Endothelial cell of umbilical vein (primary cell): ENCODE results near the gene PARP6. TPM values are rescaled to one million over a fixed set of nuclear protein-coding genes. Genes with fewer than 3 reads are reported as not detected.
A peak's percentile ranks its signal among the peaks of the same experiment; 100 is the strongest.

Experiments
- BruUV-seq: library from RNA; stranded (reverse); fragments of 400-500 nt; replicated peaks from 2 replicates; lab custom pipeline; 2021; lab: Mats Ljungman, UMichigan
- CTCF ChIA-PET: fragments of 300-600, 350-600 bp; sonication (Branson Sonifier 250); formaldehyde crosslinking; loops from one replicate; lab custom pipeline; 2021; ENCODE audit warnings: antibody characterized with exemption, inconsistent platforms; lab: Charles Lee
- POLR2A ChIA-PET: fragments of 300-600, 350-600 bp; sonication (Branson Sonifier 250); formaldehyde crosslinking; loops from one replicate; lab custom pipeline; 2021; ENCODE audit warnings: antibody characterized with exemption, inconsistent platforms; lab: Charles Lee
- DNase-seq: peaks from one replicate; pipeline ENCODE4 v3.0.0-alpha.2; 2011; ENCODE audit warnings: low read depth, low spot score
- FAIRE-seq: peaks from 2 replicates; lab custom pipeline; 2011; peaks lifted over from hg19 to GRCh38; lab: Jason Lieb, UNC
- H2AFZ ChIP-seq: 2 replicates; pipeline ENCODE4 v1.6.0; 2012; ENCODE audit warnings: low read depth, low read length, control low read depth, inconsistent platforms
- H3K27ac ChIP-seq: 2 replicates; pipeline ENCODE4 v1.5.1; 2011; ENCODE audit warnings: low read depth, mild to moderate bottlenecking, control low read depth, low read length, moderate library complexity; ENCODE audit not compliant: insufficient read depth
- H3K27me3 ChIP-seq, 2 experiments: 2 replicates each; pipeline versions ENCODE4 v1.6.0 to v1.6.1; 2011; ENCODE audit warnings: low read length in 2 of 2, mixed read lengths in 1 of 2; ENCODE audit not compliant: control insufficient read depth in 2 of 2, insufficient read depth in 2 of 2
- H3K36me3 ChIP-seq, 2 experiments: 2 replicates in 1 of 2; 3 replicates in 1 of 2; pipeline ENCODE4 v1.5.1; 2011; ENCODE audit warnings: low read length in 2 of 2, mild to moderate bottlenecking in 1 of 2, moderate library complexity in 1 of 2; ENCODE audit not compliant: control insufficient read depth in 2 of 2, insufficient read depth in 2 of 2; ENCODE audit errors: extremely low read depth in 1 of 2
- H3K4me1 ChIP-seq: 3 replicates; pipeline ENCODE4 v1.5.1; 2011; ENCODE audit warnings: mild to moderate bottlenecking, low read length; ENCODE audit not compliant: control insufficient read depth, insufficient read depth; ENCODE audit errors: extremely low read depth
- H3K4me2 ChIP-seq: 2 replicates; pipeline ENCODE4 v1.6.1; 2011; ENCODE audit warnings: low read length, control low read depth, mixed read lengths; ENCODE audit not compliant: insufficient read depth
- H3K4me3 ChIP-seq, 3 experiments: fragments of 200-600 bp in 1 of 3; sonication (generic), shearing (Covaris generic) in 1 of 3; replicated peaks in 1 of 3; 2 replicates each; pipeline ENCODE4 v1.5.1; 2011 to 2016; ENCODE audit warnings: control low read depth in 3 of 3, low read length in 3 of 3, mild to moderate bottlenecking in 2 of 3, inconsistent platforms in 1 of 3, low read depth in 1 of 3, moderate library complexity in 1 of 3; ENCODE audit not compliant: insufficient read depth in 1 of 3
- H3K79me2 ChIP-seq: 2 replicates; pipeline ENCODE4 v1.6.0; 2012; ENCODE audit warnings: low read length, inconsistent platforms; ENCODE audit not compliant: control insufficient read depth, insufficient read depth
- H3K9ac ChIP-seq: replicated peaks from 2 replicates; pipeline ENCODE3; 2011; ENCODE audit warnings: low read length, control low read depth; ENCODE audit not compliant: insufficient read depth; ENCODE audit errors: extremely low read depth
- H3K9me1 ChIP-seq: replicated peaks from 3 replicates; pipeline ENCODE4 v1.6.0; 2011; ENCODE audit warnings: mild to moderate bottlenecking, low read length; ENCODE audit not compliant: control insufficient read depth, insufficient read depth; ENCODE audit errors: extremely low read depth
- H3K9me3 ChIP-seq: replicated peaks from 2 replicates; pipeline ENCODE4 v1.5.1; 2012; ENCODE audit warnings: low read length, inconsistent platforms; ENCODE audit not compliant: control insufficient read depth, insufficient read depth
- H4K20me1 ChIP-seq: replicated peaks from 2 replicates; pipeline ENCODE3; 2011; ENCODE audit warnings: mild to moderate bottlenecking, low read length; ENCODE audit not compliant: control insufficient read depth, insufficient read depth; ENCODE audit errors: extremely low read depth
- FOS ChIP-seq: IDR thresholded peaks from 2 replicates; pipeline ENCODE4 v1.6.1; 2011; ENCODE audit warnings: mild to moderate bottlenecking, low read length, moderate library complexity, borderline replicate concordance; ENCODE audit not compliant: insufficient read depth
- GATA2 ChIP-seq: IDR thresholded peaks from 2 replicates; pipeline ENCODE4 v1.7.0; 2011; ENCODE audit warnings: low read depth, mild to moderate bottlenecking, moderate library complexity, mixed read lengths, low read length; ENCODE audit not compliant: insufficient read length, insufficient read depth
- JUN ChIP-seq: IDR thresholded peaks from 2 replicates; pipeline ENCODE4 v1.6.1; 2011; ENCODE audit warnings: borderline replicate concordance, low read depth; ENCODE audit not compliant: insufficient read length, insufficient read depth
- MYC ChIP-seq: IDR thresholded peaks from one replicate; pipeline ENCODE4 v1.6.1; 2011; ENCODE audit warnings: mild to moderate bottlenecking, low read depth, low read length
- POLR2A ChIP-seq: IDR thresholded peaks from 2 replicates; pipeline ENCODE4 v1.6.1; 2012; ENCODE audit warnings: low read depth, mild to moderate bottlenecking, control low read depth, low read length
- POLR2AphosphoS5 ChIP-seq: IDR thresholded peaks from 2 replicates; pipeline ENCODE4 v1.6.1; 2012; ENCODE audit warnings: low read depth, mild to moderate bottlenecking, control low read depth, low read length, moderate library complexity; ENCODE audit not compliant: insufficient read depth
- dilution Hi-C: fragments of 300-500 bp; cut with MboI; formaldehyde crosslinking; loops from one replicate; pipeline ENCODE4 v1.15.0; 2019; ENCODE audit warnings: low sequenced_read_pairs; ENCODE audit not compliant: extremely low pct_ligation_motif_present
- intact Hi-C: fragments of 100-400 bp; cut with micrococcal nuclease; formaldehyde crosslinking; loops from one replicate; pipeline ENCODE4 v1.10.0; 2022
- polyA plus RNA-seq, 4 experiments: library from polyadenylated mRNA; depleted of rRNA in 3 of 4; stranded (reverse) in 3 of 4; unstranded in 1 of 4; fragments of >200 nt; gene quantifications; 2 replicates each; pipeline versions ENCODE4 v1.2.1 to v1.2.3, GENCODE V29; 2011 to 2012; ENCODE audit warnings: missing spikeins in 1 of 4
- total RNA-seq: library from RNA; stranded (reverse); gene quantifications from 2 replicates; pipeline ENCODE4 v1.2.3, GENCODE V29; 2021
- TF ChIP-seq, protein P1 (sequence below): IDR thresholded peaks from 2 replicates; pipeline ENCODE4 v1.6.1; 2011; ENCODE audit not compliant: insufficient read depth, insufficient read length

PARP6 gene
- total and polyA plus RNA-seq, 2 donors (not counting 3 experiments of a cell fraction or from before 2014, with no cell fraction given): 41.1 to 53.3 TPM

DNA sequence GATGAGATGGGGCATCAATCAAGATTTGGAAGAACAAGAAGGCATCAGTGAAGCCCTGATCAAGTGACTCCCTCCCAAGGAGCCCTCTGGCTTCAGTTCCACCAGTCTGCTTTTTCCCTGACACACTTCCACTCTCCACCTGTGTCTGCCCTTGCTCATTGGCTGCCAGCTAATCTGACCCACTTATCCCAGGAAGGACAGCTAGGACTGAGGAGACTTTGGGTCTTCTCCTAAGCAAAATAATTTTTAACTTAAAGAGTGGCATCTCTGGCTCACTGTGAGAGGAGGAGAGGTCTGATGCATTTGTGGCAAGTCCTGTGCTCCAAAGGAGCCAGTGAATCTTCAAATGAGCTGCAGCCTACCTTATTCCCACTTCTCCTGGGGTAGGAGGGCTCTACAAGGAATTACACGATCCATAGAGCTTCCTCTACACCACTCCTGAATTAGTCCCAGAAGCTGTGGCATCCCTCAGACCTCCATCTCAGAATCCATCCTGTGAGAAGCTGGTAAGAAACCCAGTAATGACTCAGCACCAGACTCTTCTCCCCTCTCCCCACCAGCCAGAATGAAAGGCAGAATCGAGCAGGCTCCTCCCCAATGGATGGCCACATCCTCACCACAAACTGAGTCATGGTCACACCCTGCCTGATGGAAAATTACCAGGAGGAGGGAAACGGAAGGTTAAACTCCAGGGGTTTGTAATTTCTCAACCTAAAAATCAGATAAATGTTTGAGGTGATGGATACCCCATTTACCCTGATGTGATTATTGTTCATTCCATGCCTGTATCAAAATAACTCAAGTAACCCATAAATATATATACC lies 35.1 kb downstream of the PARP6 start:
- ChIA-PET POLR2A (interaction anchor here (0.6 to 1.2 kb wide), 3 partner anchors 9 to 26 kb away, joined by 3 to 4 read pairs (median 3); no protein-coding TSS in a partner anchor), CTCF (interaction anchor here (1.0 to 1.7 kb wide), 3 partner anchors 10 to 37 kb away, joined by 3 to 13 read pairs (median 4); no protein-coding TSS in a partner anchor)
- intact Hi-C loops (loop anchor here (1.0 to 10.0 kb wide), 2 partner anchors 10 to 942 kb away; no protein-coding TSS in a partner anchor), dilution Hi-C loops (no loop called here)
- no peaks in the 10 kb centered on the region for H3K79me2 ChIP-seq
- peak overlapping the region; percentile 83 for H3K4me2 ChIP-seq
- DNase-seq (peak; percentile 90), FAIRE-seq (peak; percentile 97)
- TSS peak; percentile 94 for BruUV-seq
- H3K27me3 ChIP-seq: no peaks in the 10 kb centered on the region
- H3K9me1 ChIP-seq: no peaks in the 10 kb centered on the region
- H3K4me1 ChIP-seq: peaks cover 26% of the 10 kb centered on the region
- no peaks in the 10 kb centered on the region for H4K20me1 ChIP-seq
- H3K36me3 ChIP-seq: peaks cover 0 to 14% of the 10 kb centered on the region in 2 experiments
- peak overlapping the region in 1 of 3 experiments; percentile 59 for H3K4me3 ChIP-seq
- H3K9me3 ChIP-seq: no peaks in the 10 kb centered on the region
- TF ChIP-seq FOS (peak; percentile 93), POLR2A (peak; percentile 83), JUN (peak; percentile 64), GATA2 (no peak), MYC (no peak), POLR2AphosphoS5 (peak; percentile 70)
- TF ChIP-seq, protein P1, sequence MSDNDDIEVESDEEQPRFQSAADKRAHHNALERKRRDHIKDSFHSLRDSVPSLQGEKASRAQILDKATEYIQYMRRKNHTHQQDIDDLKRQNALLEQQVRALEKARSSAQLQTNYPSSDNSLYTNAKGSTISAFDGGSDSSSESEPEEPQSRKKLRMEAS: no peak
- peak overlapping the region; percentile 85 for H3K9ac ChIP-seq
- H2AFZ ChIP-seq: peak overlapping the region; percentile 88
- H3K27ac ChIP-seq: peak overlapping the region; percentile 85
